Heart left ventricle (tissue), 16 donors: ENCODE measurements around the gene BARX1. TPM values are rescaled to one million over a fixed set of nuclear protein-coding genes. Genes with fewer than 3 reads are reported as not detected.

ENCODE experiments used
- ATAC-seq, 4 donors: fragments of 200-7000 bp; cut with Tn5 transposase; one replicate each; pipeline ENCODE4 v1.9.1; 2020 to 2022; ENCODE audit warnings: moderate library complexity in 4 of 4, mild to moderate bottlenecking in 3 of 4, moderate number of reproducible peaks in 1 of 4
- DNase-seq, 5 donors: peaks; one replicate each; pipeline ENCODE4 v3.0.0-alpha.2; 2020
- H3K27ac ChIP-seq, 12 donors: fragments of 200-600 bp; sonication (generic) in 4 of 12; one replicate each; pipeline versions ENCODE4 v1.5.0 to v1.8.0; 2016 to 2022; ENCODE audit warnings: mild to moderate bottlenecking in 2 of 12
- H3K27me3 ChIP-seq, 9 donors: fragments of 200-600 bp; sonication (generic) in 2 of 9; one replicate each; pipeline versions ENCODE4 v1.5.1 to v1.8.0; 2016 to 2022; ENCODE audit warnings: mild to moderate bottlenecking in 3 of 9
- H3K36me3 ChIP-seq, 9 donors: fragments of 200-600 bp; sonication (generic) in 2 of 9; one replicate each; pipeline versions ENCODE4 v1.5.0 to v1.8.0; 2018 to 2022; ENCODE audit warnings: mild to moderate bottlenecking in 2 of 9
- H3K4me1 ChIP-seq, 12 donors: fragments of 200-600 bp; sonication (generic) in 4 of 12; one replicate each; pipeline versions ENCODE4 v1.5.0 to v1.8.0; 2016 to 2022; ENCODE audit warnings: mild to moderate bottlenecking in 3 of 12
- H3K4me3 ChIP-seq, 12 donors: fragments of 200-600 bp; sonication (generic) in 4 of 12; one replicate each; pipeline versions ENCODE4 v1.5.0 to v1.8.0; 2017 to 2022; ENCODE audit warnings: mild to moderate bottlenecking in 9 of 12, moderate library complexity in 4 of 12
- H3K9me3 ChIP-seq, 12 donors: fragments of 200-600 bp; sonication (generic) in 4 of 12; one replicate each; pipeline versions ENCODE4 v1.5.0 to v1.8.0; 2016 to 2022; ENCODE audit warnings: mild to moderate bottlenecking in 1 of 12
- POLR2A ChIP-seq, 2 donors: fragments of 450-650 bp; IDR thresholded peaks; one replicate each; pipeline ENCODE4 v1.6.1; 2017; ENCODE audit warnings: antibody characterized with exemption in 2 of 2, mild to moderate bottlenecking in 2 of 2, moderate library complexity in 2 of 2
- WGBS, 4 donors: extraction: QIAGEN DNeasy Blood & Tissue Kit in 2 of 4; methylation state at CpG; one replicate each; pipeline versions ENCODE4 v1.1.5 to v1.1.7; 2013 to 2018; 5-methylcytosine and 5-hydroxymethylcytosine counted together
- intact Hi-C, 10 donors: fragments of 100-400 bp; cut with DNase I; formaldehyde crosslinking; loops; one replicate each; pipeline versions ENCODE4 v1.11.1 to v1.14.2; 2022
- polyA plus RNA-seq, 2 donors: library from polyadenylated mRNA; stranded (reverse); fragments of 200-250 nt; gene quantifications; one replicate each; pipeline ENCODE4 v1.2.3, GENCODE V29; 2013
- total RNA-seq, 9 donors: library from RNA; depleted of rRNA in 2 of 9; stranded (reverse); fragments of >200 nt in 2 of 9; fragmentation: NEBNext Ultra II Directional in 3 of 9; extraction: Animal tissue kit (Norgen Biotek cat#: 25700) in 3 of 9; gene quantifications; one replicate each; pipeline versions ENCODE4 v1.1.0 to v1.2.4, GENCODE V29; 2016 to 2023
- TF ChIP-seq, protein P1 (sequence below), 12 donors: fragments of 200-600 bp; sonication (generic) in 4 of 12; IDR thresholded peaks; one replicate each; pipeline versions ENCODE4 v1.5.0 to v1.8.0; 2018 to 2022; ENCODE audit warnings: antibody characterized with exemption in 12 of 12, mild to moderate bottlenecking in 5 of 12
- donor health status: ischemic (EF 13 %, LVEDD 7.1; RV severe dilation, severe dysfunction).
- donor health status: healthy with polysubstance abuse.
- donor health status: DM: no; HTN: yes; CAD: no.
- donor health status: DM: no; HTN: no; CAD: no.
- donor health status: ischemic (EF 25% LVEDD 6.9; RV normal size, moderate dysfunction).
- donor health status: ischemic (EF 25% LVEDD 5.7; RV mildly dilated, moderate dysfunction).
- donor health status: healthy.
- donor health status: DM: yes; HTN: yes; CAD: no.
- donor health status: ischemic (EF 35%, LVEDD 5.7; RV mildly dilated, moderate dysfunction).
- donor health status: nonischemic (EF 11% LVEDD 7.7; RV severe dilation, severe dysfunction).
- donor health status: DM: yes; HTN: yes; CAD: no.
- donor health status: PGD.
- donor health status: ischemic (EF 29% LVEDD 5.4; RV normal size, mild dysfunction).
- donor health status: nonischemic (EF 23%, LVEDD 6.1; RV moderate dilation, normal function).

Gene BARX1
- total and polyA plus RNA-seq, 11 donors = not detected

DNA sequence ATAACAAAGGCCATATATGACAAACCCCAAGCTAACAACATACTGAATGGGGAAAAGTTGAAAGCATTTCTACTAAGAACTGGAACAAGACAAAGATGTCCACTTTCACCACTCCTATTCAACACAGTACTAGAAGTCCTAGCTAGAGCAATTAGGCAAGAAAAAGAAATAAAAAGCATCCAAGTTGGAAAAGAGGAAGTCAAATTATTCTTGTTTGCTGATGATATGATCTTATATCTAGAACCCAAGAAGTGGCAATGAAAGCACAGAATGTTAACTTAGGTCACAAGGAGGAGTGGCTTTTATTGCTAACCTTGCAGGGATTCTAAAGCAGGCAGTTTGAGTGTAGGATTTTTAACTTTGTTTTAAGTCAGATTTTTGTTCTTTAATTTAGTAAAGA lies 35.3 kb upstream of the BARX1 start:
- no peak for TF ChIP-seq POLR2A (IDR thresholded peaks at IDR 0.05)
- TF ChIP-seq, protein P1, sequence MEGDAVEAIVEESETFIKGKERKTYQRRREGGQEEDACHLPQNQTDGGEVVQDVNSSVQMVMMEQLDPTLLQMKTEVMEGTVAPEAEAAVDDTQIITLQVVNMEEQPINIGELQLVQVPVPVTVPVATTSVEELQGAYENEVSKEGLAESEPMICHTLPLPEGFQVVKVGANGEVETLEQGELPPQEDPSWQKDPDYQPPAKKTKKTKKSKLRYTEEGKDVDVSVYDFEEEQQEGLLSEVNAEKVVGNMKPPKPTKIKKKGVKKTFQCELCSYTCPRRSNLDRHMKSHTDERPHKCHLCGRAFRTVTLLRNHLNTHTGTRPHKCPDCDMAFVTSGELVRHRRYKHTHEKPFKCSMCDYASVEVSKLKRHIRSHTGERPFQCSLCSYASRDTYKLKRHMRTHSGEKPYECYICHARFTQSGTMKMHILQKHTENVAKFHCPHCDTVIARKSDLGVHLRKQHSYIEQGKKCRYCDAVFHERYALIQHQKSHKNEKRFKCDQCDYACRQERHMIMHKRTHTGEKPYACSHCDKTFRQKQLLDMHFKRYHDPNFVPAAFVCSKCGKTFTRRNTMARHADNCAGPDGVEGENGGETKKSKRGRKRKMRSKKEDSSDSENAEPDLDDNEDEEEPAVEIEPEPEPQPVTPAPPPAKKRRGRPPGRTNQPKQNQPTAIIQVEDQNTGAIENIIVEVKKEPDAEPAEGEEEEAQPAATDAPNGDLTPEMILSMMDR (IDR thresholded peaks at IDR 0.05) = no peak
- DNase-seq (no peak), ATAC-seq (no peak)
- intact Hi-C loops = no loop called here
- H3K27me3 ChIP-seq = peaks cover 0 to 12% (median 0%) of the 10 kb centered on the region in 9 donors
- no peaks in the 10 kb centered on the region for H3K36me3 ChIP-seq
- no peaks in the 10 kb centered on the region for H3K4me1 ChIP-seq
- no peak overlapping the region for H3K4me3 ChIP-seq
- H3K9me3 ChIP-seq = peaks cover 0 to 40% (median 19%) of the 10 kb centered on the region in 12 donors
- no peak overlapping the region for H3K27ac ChIP-seq

GRCh38 chr9:93988056-93988455 lies 32.9 kb upstream of the BARX1 start:
- TF ChIP-seq, protein P1 (IDR thresholded peaks at IDR 0.05) = no peak
- no peak for TF ChIP-seq POLR2A (IDR thresholded peaks at IDR 0.05)
- H3K4me1 ChIP-seq = no peaks in the 10 kb centered on the region
- intact Hi-C loops = no loop called here
- DNase-seq = no peak
- no peak for ATAC-seq
- no peak overlapping the region for H3K4me3 ChIP-seq
- 62 to 89% (median 78%) methylated on average over 1 of the region's 1 CpG for WGBS, 4 donors
- no peaks in the 10 kb centered on the region for H3K36me3 ChIP-seq
- no peak overlapping the region for H3K27ac ChIP-seq
- H3K27me3 ChIP-seq = peaks cover 0 to 5% (median 0%) of the 10 kb centered on the region in 9 donors
- peaks cover 0 to 51% (median 19%) of the 10 kb centered on the region in 12 donors for H3K9me3 ChIP-seq

DNA sequence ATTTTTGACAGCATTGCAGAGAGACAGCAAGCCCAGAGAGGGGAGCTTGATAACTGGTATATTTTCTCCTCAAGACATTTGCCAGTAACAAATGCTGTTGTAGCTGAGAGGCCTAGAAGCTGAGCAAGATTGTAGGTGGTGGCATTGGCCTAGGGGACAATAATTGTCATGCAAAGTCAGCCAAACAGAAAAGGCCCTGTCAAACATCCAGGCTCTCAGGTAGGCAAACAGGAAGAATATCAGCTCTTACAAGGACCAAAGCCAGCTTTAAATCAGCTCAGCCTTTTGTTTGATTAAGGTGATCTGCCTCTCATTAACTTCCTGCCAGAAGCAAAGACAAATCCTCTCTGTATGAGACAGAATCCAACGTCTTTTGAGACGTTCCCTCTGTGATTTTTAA lies 29.7 kb upstream of the BARX1 start:
- Histone ChIP-seq H3K9me3 (peaks cover 0 to 38% (median 13%) of the 10 kb centered on the region in 12 donors), H3K36me3 (no peaks in the 10 kb centered on the region)
- WGBS, 4 donors = 23 to 38% (median 25%) methylated on average over 2 of the region's 2 CpGs

DNA sequence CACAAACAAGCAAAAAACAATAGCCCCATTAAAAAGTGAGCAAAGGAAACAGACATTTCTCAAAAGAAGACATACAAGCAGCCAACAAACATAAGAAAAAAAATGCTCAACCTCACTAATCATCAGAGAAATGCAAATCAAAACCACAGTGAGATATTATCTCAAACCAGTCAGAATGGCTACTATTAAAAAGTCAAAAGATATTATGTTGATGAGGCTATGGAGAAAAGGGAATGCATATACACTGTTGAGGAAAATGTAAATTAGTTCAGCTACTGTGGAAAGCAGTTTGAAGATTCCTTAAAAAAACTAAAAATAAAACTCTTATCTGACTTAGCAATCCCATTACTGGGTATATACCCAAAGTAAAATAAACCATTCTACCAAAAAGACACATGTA lies 28.7 kb upstream of the BARX1 start:
- intact Hi-C loops = no loop called here
- ATAC-seq = no peak

More for the DNA sequence above, 29.7 kb upstream of the BARX1 start:
- intact Hi-C loops = no loop called here
- ATAC-seq (no peak), DNase-seq (no peak)
- H3K4me1 ChIP-seq = no peaks in the 10 kb centered on the region
- TF ChIP-seq, protein P1 (IDR thresholded peaks at IDR 0.05) = no peak
- no peak for TF ChIP-seq POLR2A (IDR thresholded peaks at IDR 0.05)
- H3K27ac ChIP-seq = no peak overlapping the region
- peaks cover 0 to 3% (median 0%) of the 10 kb centered on the region in 9 donors for H3K27me3 ChIP-seq
- no peak overlapping the region for H3K4me3 ChIP-seq

More for the DNA sequence above, 28.7 kb upstream of the BARX1 start:
- no peak overlapping the region for H3K27ac ChIP-seq
- no peak overlapping the region for H3K4me3 ChIP-seq
- DNase-seq = no peak
- no peaks in the 10 kb centered on the region for H3K36me3 ChIP-seq
- peaks cover 0 to 32% (median 13%) of the 10 kb centered on the region in 12 donors for H3K9me3 ChIP-seq
- no peaks in the 10 kb centered on the region for H3K4me1 ChIP-seq
- TF ChIP-seq, protein P1 (IDR thresholded peaks at IDR 0.05) = no peak
- no peak for TF ChIP-seq POLR2A (IDR thresholded peaks at IDR 0.05)
- H3K27me3 ChIP-seq = peaks cover 0 to 10% (median 0%) of the 10 kb centered on the region in 9 donors
